GM21515 (cell line): Measurements from ENCODE around the gene CDH4.
"Not testable (repeated sequence)": the region's sequence is repeated elsewhere in the genome, so short reads cannot be mapped to it uniquely, and the experiment has no call there.

Source experiments
- ATAC-seq: cut with Tn5 transposase; IDR thresholded peaks from one replicate; pipeline ENCODE4 v1.9.1; 2021; ENCODE audit not compliant: unreplicated experiment

CDH4 gene

DNA sequence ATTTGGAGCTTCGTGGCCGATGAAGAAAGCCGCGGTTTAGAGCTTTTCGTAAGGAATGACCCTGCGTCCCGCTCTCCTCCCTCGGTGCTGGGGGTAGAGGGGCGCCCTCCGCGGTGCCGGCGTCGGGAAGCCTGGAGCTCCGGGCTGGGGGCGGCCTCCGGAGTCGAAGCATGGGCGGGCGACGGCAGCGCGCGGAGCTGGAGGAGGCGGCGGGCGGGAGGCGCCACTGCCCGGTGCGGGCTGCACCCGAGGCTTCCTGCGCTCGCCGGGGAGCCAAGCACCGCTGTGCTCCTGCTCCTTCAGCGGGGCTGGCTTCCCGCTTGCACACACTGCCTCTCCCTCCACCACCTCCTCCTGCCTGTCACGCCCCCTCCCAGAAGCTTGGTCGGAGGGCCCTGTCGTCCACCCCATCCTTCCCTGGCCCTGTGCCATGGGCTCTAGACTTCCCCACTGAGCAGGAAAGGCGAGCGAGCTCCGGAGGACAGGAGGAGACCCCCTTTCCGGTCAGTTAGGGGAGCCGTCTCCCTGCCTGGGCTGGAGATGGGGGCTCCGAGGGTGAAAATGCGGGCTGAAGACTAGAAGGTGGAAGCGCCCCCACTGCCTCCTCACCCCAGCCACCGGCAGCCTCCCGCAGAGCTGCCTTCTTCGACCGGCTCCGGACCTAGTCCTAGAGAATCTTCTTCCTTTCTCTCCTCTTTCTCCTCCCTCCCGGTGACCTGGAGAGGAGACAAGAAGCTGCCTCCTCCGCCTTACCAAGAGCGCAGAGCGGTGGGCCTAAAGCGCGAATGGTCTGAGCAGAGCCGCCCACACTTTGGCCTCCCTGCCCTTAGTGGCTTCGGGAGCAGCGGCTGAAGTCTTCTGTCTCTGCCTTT lies 1.8 kb downstream of the CDH4 start:
- ATAC-seq: no peak

DNA sequence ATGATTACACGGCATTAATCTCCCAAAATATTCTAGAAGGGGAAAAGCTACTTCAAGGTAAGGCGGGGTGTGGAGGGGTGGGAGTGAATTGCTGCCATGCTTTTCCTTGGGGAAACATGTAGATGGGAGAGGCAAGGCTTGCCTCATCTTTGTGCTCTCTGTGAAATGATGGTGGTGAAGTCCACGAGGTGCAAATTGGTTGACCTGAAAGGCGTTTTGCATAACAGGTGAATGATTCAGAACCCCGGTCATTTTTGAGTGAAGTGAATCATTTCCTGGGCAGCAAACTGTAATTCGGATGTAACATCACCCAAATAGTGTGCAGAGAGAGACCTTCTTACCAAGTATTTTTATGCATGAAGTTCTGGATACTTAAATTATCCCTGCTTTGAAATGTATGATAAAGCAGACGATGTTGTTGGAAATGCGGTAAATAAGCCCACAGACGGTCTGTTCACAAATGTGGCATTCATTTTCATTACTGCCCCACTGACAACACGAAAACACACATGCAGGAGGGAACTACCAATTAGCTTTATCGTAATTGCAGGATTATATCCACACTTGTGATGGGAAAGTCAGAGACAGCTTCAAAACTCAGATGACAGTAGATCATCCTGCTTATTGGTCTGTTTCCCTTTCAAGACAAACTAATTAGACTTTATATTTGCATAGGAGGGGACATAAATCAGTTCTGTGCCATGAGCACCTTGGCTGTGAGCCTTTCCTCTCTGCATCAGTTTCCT lies 3.0 kb downstream of the CDH4 start:
- ATAC-seq: no peak

DNA sequence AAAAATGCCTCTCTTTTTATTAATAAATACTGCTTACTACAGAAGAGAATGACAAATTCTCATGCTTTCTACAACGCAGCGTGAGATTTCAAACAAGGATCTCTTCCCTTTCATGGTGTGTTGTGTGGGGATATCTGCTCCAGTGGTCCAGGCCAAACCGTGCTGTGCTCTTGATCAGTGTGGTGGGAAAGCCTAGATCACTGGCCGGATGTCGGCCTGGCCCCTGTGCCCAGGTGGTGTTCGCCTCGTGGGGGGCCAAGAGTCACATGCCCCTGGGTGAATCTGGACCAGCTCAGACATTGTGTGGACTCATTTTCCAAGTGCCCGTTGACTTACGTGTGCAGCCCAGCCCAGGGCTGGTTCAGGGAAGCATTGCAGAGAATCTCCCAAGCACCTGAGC lies 4.3 kb downstream of the CDH4 start:
- no peak for ATAC-seq

DNA sequence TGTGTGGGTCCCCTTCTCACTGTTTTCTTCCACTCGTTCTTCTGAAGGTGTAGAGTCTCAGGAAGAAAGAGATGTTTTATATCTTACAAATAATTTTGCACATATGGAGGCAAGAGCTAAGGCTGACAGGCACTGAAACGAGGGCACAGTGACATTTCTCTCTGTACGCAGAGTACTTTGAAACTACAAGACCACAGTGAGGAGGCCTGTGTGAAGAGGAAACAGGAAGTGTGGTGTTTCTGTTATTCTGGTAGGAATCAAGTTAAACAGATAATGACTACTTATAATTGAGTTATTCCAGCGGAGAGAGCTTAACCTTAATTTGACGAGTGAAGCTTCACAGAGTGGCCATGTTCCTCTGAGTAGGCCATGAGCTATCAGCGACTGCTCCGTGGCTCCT lies 4.8 kb downstream of the CDH4 start:
- no peak for ATAC-seq

DNA sequence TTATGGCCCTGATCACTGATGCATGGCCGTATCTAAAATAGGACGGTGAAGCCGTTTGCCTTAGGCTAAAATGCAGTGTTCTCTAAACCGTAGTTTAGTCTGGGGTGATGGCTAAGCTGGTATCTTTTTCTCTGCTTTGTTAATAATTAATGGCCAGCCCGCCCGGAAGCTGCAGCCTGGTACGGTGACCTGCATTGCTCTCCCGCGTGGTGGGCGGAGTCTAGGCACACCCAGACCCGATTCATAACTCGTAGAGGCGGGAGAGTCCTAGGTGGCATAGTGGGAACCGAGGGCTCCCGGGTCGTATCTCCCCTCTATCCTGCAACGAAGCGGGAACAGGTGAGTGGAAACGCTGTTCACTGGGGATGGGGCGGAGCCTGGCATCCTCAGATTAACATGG lies 5.5 kb downstream of the CDH4 start:
- ATAC-seq: no peak

DNA sequence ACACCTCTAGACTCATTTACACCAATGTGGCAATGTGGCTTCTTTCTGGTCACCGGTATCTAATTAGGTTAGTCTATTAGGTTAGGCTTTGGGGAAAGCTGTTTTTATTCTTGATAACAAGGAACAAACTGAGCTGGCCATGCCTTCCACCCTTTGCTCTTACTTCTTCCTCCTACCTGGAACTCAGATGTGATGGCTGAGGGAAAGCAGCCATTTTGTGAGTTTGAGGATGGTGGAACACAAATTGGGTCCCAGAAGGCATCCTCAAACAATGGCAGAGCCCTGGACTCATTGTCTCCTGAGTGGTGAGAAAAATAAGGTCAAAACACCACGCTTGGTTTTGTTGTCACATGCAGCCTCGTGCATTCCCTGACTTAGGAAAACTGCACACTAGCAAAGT lies 7.7 kb downstream of the CDH4 start:
- no peak for ATAC-seq

DNA sequence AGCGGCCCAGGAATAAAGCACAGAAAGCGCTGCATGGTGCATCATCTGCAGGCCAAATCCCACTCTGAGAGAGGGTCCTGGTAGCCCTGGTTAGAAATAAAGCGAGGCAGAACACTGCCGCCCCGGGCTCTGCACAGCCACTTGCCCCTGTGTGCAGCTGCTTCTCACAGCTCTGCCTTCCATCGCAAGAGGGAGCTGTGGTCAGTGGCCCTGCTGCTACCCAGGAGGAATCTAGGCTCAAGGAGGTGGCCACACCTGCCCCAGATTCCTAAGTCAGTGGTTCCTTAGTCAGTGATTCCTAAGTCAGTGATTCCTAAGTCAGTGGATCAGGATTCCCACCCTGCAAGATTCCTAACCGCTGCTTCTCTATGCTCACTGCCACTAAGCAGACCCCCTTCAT lies 8.8 kb downstream of the CDH4 start:
- no peak for ATAC-seq

DNA sequence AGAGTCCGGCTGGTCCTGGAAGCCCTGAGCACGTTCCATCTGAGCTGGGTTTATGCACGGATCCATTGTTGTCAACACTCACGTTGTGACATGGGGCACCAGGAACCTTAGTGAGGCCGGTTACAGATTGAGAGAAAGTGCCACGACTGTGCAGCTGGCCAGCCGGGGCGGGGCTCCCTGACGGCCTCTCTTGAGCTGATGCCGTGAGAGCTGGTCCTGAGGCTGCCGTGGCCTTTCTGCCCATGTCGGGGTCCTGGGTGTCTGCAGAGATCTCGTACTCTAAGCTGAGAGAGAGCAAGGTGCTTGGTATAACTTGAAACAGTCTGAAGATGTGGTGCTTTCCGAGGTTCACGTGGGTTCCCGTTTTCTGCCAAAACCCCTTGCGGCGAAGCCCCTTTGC lies 10.0 kb downstream of the CDH4 start:
- no peak for ATAC-seq

DNA sequence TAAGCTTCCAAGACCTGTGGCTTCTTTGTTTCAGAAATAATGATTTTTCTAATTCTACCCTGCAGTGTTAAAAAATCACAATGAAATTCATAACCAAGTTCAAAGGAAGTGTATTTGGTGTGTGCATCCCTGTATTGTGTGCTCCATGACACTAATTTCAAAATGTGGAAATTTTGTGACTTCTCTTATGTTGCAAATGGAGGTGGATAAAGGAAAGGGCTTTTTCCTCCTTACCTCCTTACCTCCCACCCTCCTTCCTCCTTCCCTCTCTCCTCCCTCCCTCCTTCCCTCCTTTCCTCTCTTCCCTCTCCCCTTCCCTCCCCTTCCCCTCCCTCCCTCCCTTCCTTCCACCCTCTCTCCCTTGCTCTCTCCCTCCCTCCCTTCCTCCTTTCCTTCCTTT lies 10.5 kb downstream of the CDH4 start:
- no peak for ATAC-seq

DNA sequence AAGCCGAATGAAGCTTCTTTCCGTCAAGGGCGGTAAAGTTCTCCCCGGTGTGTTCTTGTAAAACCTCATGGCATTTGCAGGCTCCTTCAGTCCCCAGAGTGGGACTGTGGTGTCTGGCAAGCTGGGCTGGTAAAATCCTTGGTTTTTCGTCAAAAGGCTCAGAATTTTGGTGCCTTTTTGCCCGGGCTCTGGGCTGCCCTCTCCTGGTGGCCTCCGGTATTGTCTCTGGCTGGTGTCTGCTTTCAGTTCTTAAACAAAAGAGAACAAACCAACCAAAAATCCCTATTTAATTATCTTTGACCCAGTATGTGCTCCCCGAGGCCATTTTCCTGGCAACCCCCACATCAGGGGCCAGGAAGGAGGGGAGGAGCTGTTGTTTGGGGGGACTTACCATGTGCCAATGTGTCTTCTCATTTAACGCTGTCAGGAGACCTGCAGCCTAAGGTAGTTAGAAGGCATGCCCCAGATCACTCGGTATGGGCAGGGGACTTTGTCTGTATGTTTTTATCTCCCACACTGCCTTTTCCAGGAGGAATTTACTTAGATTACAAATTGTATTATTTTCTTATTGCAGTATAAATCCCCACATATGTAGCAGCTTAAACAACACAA lies 11.1 kb downstream of the CDH4 start:
- ATAC-seq: no peak

DNA sequence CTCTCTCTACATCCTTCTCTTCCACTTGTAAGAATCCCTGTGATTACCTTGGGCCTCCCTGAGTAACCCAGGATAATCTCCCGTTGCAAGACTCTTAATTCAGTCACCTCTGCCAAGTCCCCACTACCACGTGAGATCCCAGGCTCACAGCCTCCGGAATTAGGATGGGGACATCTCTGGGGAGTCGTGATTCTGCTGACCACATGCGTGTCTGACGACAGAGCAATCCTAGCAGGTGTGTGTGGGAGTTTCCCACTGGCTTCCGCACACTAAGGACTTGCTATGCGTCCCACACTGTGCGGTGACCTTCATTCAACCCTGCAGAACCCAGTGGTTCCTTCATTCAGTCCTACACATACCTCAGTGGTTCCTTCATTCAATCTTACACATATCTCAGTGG lies 11.9 kb downstream of the CDH4 start:
- no peak for ATAC-seq

DNA sequence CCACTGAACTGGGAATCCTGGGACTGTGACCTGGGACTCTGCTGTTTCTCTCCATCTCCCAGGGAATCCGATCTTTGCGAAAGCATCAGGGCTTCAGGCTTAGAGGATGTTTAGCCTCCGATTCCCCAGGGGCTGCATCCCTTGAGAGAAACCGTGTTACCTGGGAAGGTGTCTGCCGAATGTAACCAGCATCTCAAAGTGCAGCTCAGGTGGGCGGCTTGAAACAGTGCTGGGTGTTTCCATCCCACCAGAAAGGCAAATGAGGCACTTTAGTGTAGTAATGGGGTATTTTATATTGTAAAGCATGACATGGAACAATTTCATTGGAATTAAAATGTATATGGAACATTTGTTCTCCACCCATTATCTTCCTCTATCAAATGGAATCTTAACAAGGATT lies 15.2 kb downstream of the CDH4 start:
- ATAC-seq: no peak

DNA sequence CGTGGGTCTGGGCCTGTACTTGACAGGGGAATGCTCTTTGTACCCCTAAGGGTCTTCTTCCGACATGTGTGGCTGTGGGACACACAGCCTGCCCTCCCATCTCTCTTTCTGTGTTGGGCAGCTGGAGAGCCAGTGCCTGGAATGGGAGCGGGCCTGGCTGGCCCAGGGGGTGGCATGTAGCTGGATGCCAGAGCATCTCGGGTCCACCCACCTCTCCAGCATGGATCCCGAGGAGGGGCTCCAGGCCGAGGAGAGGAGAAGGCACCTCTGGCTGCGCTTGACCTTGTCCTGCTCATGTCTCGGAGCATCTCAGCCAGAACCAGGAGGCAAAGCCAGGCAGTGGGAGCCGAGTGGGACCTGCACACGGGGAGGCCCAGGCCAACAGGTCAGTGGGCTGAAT lies 16.0 kb downstream of the CDH4 start:
- ATAC-seq: no peak

DNA sequence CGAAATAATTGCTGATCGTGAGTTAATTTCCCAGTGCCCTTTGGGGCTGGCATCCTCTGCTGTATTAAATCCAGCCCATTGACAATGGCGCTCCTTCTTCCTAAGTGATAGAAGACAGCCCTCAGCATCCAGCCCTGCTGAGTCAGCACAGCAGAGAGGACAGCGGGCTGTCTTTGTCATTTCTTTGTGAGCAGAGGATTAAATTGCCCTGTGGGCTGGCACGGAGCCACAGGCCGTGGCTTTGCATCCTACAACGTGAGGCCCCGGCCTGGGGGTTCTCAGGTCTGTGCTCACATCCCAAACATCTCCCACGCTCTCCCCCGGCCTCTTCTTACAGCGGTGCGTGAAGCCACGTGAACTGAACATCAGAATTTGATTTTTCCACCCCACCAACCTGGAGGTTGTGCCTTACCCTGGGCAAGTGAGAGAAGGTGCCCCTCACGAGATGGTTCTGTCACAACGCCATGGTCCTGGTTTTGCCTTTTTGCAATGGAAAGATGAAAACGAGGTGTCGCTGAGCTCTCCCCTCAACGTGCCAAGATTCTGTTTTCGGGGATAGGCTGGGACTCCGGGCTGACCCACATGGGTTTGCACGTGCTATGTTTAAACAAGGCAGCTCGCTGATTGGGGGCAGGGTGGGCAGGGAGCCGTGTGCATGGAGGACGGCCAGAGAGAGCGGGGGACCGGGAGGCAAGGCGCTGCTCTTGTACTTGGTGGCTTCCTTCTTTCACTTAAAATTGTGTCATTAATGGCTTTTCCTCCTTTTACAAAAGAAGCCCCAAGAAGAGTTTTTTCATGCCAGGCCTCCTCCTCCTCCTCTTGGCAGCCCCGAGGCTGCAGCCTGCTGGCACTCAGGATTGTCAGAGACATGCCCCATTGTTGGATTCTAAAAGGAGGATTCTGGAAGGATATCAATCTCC lies 19.5 kb downstream of the CDH4 start:
- ATAC-seq: no peak

DNA sequence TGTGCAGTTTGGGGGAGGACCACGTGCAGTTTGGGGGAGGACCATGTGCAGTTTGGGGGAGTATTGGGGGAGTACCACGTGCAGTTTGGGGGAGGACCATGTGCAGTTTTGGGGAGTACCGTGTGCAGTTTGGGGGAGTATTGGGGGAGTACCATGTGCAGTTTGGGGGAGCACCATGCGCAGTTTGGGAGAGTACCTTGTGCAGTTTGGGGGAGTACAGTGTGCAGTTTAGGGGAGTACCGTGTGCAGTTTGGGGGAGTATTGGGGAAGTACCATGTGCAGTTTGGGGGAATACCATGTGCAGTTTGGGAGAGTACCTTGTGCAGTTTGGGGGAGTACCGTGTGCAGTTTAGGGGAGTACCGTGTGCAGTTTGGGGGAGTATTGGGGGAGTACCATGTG lies 21.0 kb downstream of the CDH4 start:
- not testable (repeated sequence) for ATAC-seq

DNA sequence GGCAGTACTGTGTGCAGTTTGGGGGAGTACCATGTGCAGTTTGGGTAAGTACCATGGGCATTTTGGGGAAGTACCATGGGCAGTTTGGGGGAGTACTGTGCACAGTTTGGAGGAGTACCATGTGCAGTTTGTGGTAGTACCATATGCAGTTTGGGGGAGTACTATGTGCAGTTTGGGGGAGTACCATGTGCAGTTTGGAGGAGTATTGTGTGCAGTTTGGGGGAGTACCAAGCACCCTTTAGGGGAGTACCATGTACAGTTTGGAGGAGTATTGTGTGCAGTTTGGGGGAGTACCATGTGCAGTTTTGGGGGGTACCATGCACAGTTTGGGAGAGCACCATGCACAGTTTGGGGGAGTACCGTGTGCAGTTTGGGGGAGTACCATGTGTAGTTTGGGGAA lies 21.6 kb downstream of the CDH4 start:
- ATAC-seq: not testable (repeated sequence)

DNA sequence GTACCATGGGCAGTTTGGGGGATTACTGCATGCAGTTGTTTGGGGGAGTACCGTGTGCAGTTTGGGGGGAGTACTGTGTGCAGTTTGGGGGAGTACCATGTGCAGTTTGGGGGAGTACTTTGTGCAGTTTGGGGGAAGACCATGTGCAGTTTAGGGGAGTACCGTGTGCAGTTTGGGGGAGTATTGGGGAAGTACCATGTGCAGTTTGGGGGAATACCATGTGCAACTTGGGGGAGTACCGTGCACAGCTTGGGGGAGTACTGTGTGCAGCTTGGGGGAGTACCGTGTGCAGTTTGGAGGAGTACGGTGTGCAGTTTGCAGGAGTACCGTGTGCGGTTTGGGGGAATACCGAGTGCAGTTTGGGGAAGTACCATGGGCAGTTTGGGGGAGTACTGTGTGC lies 22.3 kb downstream of the CDH4 start:
- ATAC-seq: no peak

DNA sequence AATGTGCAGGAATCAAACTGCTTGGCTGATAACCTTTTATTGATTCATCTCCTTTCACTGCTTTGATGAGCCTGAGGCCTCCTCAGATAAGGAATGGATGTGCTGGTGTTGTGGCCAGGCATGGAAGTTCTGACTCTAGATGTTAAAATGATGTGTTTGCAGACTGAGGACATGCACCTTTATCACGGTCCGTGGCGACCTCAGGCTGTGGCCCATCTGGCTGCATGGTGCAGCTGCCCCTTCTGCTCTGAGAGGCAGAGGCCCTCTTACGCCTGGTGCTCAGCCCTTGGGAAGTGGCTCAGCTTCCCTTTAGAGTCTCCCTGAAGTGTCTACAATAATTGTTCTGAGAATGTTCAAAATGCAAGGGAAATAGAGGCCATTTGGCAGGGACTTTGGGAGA lies 26.2 kb downstream of the CDH4 start:
- ATAC-seq: no peak

DNA sequence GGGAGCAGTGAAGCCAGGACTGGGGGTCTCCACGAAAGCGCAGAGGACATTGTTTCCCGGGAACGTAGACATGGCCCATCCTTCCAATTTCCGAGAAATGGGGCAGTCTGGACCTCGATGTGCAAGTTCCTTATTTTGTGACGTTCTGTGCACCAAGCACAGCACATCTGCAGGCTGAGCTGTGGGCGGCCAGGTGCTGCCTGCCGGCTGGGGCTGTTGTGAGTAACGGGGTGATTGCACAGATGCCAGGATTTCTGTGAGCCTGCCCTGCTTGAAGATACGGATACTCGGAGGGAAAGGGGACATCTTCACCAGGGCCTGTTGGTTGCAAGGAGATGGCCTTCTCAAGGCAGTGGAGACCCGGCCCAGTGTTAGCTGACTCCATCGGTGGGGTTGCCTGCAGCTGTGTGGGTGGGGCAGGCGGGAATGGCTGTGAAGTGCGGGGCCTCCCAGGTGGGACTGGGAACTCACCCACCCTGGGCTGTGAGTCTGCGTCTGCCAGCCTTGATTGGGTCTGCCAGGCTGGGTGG lies 27.6 kb downstream of the CDH4 start:
- no peak for ATAC-seq

DNA sequence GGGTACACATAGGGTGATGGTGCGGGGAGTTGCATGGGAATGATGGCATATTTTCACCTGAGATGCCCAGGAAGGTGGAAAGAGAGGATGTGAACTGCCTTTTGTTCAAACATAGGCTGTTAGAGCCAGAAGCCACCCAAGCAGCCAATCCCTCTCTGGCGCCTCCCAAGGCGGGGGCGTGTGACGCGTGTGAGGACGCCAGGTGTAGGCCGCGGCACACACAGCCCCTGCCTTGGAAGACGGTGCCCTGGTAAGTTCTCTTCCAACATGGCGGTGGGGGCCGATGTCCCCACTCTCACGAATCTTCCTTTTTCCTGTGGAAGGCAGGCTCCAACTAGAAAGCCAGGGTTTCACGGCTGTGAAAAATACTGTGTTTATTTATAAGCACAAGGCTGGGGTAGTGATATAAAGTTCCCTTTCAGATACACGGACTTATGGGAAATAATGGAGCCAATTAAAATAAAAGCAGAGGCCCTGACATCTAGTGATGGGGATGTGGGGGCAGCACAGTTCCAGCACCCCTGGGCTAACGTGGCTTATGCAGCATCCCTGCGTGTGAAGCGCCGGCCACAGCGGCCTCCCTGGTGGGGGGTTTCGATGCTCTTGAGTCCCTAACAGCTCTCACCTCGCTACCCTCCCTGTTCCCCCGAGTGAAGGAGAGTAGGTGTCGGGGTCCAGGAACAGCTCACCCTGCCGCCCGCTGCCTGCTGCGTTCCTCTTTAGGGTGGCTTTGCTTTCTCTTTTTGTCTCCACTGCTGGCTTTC lies 28.3 kb downstream of the CDH4 start:
- no peak for ATAC-seq
